Measurements from ENCODE around the gene ABCB8. TPM values are rescaled to one million over a fixed set of nuclear protein-coding genes. Genes with fewer than 3 reads are reported as not detected.

The ABCB8 gene
- total and polyA plus RNA-seq, 9 of the 15 experiments (the other 6 are each of a cell fraction or from before 2014, with no cell fraction given) = 7.6 to 106 (median 36.3) TPM

DNA sequence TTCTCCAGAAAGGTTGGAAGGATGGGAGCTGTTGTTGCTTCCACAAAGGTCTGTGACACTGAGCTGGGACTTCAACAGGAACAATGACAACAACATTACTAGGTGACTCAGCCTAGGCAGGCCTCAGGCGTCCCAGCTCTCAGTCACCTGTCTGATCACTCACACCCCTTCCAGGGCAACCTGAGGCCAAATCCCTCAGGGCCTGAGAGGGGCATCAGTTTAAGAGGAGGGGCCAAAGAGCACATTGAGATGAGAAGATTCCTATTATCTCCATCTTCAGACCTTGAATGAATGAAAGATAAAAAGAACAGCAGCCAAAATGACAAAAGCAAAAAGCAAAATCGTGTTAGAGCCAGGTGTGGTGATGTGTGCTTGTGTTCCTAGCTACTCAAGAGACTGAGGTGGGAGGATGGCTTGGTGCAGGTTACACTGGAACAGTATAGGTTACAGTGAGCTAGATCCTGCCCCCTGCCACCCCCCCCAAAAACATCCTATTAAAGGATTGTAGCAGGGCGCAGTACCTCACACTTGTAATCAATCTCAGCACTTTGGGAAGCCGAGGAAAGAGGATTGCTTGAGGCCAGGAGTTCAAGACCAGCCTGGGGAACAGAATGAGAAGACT, 3.7 kb upstream of the ABCB8 start, which contains the start of gene ATG9B (continued):
- no peak for TF ChIP-seq YY1 (IDR thresholded peaks at IDR 0.05; ENCODE audit: borderline replicate concordance in 1 of 3, control insufficient read depth in 1 of 3, extremely low read depth in 1 of 3, insufficient read depth in 3 of 3, insufficient read length in 1 of 3, insufficient replicate concordance in 2 of 3, low read depth in 1 of 3, low read length in 2 of 3)
- TF ChIP-seq STAT5B (CRISPR knock-in tag; IDR thresholded peaks at IDR 0.05) = no peak
- TF ChIP-seq, protein P1, sequence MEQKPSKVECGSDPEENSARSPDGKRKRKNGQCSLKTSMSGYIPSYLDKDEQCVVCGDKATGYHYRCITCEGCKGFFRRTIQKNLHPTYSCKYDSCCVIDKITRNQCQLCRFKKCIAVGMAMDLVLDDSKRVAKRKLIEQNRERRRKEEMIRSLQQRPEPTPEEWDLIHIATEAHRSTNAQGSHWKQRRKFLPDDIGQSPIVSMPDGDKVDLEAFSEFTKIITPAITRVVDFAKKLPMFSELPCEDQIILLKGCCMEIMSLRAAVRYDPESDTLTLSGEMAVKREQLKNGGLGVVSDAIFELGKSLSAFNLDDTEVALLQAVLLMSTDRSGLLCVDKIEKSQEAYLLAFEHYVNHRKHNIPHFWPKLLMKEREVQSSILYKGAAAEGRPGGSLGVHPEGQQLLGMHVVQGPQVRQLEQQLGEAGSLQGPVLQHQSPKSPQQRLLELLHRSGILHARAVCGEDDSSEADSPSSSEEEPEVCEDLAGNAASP (IDR thresholded peaks at IDR 0.05) = no peak
- TF ChIP-seq GABPB1 (CRISPR knock-in tag; IDR thresholded peaks at IDR 0.05) = no peak
- TF ChIP-seq, protein P2, sequence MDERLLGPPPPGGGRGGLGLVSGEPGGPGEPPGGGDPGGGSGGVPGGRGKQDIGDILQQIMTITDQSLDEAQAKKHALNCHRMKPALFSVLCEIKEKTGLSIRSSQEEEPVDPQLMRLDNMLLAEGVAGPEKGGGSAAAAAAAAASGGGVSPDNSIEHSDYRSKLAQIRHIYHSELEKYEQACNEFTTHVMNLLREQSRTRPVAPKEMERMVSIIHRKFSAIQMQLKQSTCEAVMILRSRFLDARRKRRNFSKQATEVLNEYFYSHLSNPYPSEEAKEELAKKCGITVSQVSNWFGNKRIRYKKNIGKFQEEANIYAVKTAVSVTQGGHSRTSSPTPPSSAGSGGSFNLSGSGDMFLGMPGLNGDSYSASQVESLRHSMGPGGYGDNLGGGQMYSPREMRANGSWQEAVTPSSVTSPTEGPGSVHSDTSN (CRISPR knock-in tag; IDR thresholded peaks at IDR 0.05; ENCODE audit: low read depth) = no peak
- TF ChIP-seq, protein P2 (tag; conservative IDR thresholded peaks at IDR 0.05; ENCODE audit: low read depth) = no peak
- TF ChIP-seq POLR2B (IDR thresholded peaks at IDR 0.05; ENCODE audit: low read depth, partially characterized antibody) = no peak
- no peak for TF ChIP-seq NCOR1 (IDR thresholded peaks at IDR 0.05)
- no peak for TF ChIP-seq ZNF589 (CRISPR knock-in tag; IDR thresholded peaks at IDR 0.05; ENCODE audit: low read depth)
- TF ChIP-seq ZNF507 (tag; conservative IDR thresholded peaks at IDR 0.05) = no peak
- TF ChIP-seq NRF1 (conservative IDR thresholded peaks at IDR 0.05 in 1 of 2, IDR thresholded peaks at IDR 0.05 in 1 of 2) = no peak
- no peak for TF ChIP-seq ZNF639 (CRISPR knock-in tag; conservative IDR thresholded peaks at IDR 0.05 in 1 of 2, IDR thresholded peaks at IDR 0.05 in 1 of 2)
- TF ChIP-seq KLF16 (IDR thresholded peaks at IDR 0.05) = no peak
- no peak for TF ChIP-seq ILF3 (IDR thresholded peaks at IDR 0.05; ENCODE audit: borderline replicate concordance)
- TF ChIP-seq CHD4 (IDR thresholded peaks at IDR 0.05; ENCODE audit: insufficient read depth, insufficient replicate concordance, low read depth, low read length, poor library complexity, severe bottlenecking) = no peak
- TF ChIP-seq, protein P3, sequence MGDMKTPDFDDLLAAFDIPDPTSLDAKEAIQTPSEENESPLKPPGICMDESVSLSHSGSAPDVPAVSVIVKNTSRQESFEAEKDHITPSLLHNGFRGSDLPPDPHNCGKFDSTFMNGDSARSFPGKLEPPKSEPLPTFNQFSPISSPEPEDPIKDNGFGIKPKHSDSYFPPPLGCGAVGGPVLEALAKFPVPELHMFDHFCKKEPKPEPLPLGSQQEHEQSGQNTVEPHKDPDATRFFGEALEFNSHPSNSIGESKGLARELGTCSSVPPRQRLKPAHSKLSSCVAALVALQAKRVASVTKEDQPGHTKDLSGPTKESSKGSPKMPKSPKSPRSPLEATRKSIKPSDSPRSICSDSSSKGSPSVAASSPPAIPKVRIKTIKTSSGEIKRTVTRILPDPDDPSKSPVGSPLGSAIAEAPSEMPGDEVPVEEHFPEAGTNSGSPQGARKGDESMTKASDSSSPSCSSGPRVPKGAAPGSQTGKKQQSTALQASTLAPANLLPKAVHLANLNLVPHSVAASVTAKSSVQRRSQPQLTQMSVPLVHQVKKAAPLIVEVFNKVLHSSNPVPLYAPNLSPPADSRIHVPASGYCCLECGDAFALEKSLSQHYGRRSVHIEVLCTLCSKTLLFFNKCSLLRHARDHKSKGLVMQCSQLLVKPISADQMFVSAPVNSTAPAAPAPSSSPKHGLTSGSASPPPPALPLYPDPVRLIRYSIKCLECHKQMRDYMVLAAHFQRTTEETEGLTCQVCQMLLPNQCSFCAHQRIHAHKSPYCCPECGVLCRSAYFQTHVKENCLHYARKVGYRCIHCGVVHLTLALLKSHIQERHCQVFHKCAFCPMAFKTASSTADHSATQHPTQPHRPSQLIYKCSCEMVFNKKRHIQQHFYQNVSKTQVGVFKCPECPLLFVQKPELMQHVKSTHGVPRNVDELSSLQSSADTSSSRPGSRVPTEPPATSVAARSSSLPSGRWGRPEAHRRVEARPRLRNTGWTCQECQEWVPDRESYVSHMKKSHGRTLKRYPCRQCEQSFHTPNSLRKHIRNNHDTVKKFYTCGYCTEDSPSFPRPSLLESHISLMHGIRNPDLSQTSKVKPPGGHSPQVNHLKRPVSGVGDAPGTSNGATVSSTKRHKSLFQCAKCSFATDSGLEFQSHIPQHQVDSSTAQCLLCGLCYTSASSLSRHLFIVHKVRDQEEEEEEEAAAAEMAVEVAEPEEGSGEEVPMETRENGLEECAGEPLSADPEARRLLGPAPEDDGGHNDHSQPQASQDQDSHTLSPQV (IDR thresholded peaks at IDR 0.05) = no peak

Measured in K562 (cell line).